Activated CD8-positive, alpha-beta memory T cell treated with anti-CD3 and anti-CD28 coated beads, Interleukin-2, amount 50 U/mL, for 4 hours (primary cell): ENCODE data around the gene SLC9A2.

Experiments
- DNase-seq: peaks from one replicate; pipeline ENCODE4 v3.0.0-alpha.2; 2020

SLC9A2 gene

DNA sequence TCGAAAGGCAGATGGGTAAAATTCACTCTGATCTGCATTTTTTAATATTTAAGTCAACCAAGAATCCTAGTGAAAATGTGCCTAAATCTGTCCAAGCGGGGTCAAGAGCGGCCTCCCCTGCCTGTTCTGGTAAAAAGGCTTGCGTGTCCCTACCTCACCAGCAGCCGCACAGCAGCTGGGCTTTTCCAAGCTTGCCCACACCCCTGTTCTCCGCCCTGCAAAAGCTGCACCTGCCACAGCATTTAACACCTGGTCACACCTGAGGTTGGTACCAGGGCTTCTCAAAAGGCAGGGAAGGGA lies 116.7 kb downstream of the SLC9A2 start:
- no peak for DNase-seq

DNA sequence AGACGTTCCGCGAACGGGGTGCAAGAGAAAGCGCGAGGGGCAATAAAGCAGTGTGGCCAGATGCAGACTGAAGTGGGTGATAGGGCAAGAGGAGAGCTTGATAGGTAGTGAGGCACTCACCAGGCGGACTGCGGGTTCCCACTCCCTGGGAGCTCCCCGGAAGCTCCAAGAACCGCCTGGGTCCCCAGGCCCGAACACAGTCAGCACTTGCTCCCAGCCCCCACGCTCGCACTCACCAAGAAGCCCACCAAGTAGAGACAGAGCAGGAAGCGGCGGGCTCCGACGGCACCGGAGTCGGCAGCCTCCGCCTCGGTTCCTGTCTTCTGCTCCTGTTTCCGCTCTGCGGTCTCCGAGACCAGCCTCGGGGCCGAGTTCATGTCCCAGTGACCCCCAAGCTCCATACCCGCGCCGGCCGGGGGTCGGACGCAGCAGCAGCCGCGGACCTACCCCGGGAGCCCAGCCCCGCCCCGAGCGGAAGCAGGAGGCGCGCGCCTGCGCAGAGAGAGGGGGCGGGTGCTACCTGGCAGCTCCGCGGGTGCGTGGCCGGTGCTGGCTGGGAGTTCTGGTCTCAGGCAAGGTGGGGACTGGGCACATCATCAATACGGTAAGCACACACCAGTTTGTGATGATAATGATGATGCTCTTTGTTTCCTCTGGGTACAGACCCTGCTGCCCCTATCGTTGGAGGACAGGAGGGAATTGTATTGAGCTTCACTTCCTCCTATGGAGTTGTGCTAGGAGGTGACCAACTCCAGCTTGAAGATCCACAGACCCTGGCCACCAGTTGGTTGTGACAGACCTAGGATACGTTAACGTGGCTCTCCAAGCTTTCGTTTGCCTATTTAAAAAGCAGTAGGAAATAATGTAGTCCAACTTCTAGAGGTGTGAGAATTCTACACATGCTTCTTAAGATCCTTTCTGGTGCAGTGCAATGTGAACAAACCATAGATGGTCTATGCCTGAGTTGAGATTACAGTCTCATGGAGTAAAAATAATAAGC lies 117.4 kb downstream of the SLC9A2 start:
- peak; percentile 88 for DNase-seq

DNA sequence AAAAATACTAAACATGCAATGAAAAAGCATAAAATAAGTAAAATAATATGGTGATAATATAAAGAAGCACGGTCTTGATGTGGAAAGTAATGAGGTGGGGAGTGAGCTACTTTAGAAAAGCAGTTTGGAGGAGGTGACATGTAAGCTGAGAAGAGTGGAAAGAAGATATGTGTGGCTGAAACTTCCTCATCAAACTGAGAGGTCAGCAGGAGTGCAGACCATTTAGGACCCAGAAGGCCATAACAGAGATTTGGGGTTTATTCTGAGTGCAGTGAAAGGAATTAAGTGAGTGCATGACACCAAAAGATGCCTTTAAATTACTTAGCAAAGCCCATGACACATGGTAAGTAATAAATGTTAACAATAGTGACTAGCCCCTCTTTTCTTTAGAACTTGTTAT lies 118.1 kb downstream of the SLC9A2 start:
- DNase-seq: no peak

DNA sequence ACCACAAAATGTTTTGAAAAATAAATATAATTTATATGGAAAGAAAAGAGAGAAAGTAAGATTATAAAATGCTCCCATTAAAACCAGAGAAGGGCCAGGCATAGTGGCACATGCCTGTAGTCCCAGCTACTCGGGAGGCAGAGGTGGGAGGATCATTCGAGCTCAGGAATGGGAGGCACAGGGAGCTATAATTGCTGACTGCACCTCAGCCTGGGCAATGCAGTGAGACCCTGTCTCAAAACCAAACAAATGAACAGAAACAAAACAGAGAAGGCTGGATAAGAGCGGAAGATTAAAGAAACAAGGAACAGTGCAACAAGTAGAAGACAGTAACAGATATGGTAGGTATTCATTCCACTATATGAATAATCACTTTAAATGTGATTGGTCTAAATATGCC lies 123.9 kb downstream of the SLC9A2 start:
- DNase-seq: no peak

DNA sequence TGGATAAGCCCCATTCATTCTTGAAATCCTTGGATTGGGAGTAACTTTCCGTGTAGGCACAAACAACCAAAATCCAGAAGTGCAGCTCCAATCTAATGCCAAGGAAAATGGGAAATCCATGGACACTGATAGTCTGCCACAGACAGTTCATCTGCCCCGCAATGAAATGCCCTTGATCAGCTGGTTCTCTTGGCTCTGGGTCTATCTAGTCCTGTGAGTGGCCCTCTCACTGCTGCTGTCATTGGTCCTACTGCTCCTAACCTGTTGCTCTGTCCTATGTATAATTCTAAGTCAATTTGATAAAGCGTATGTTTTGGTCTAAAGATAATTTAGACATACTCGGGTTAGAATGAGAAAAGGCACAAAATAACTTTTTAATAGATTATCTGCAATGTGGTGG lies 128.8 kb downstream of the SLC9A2 start:
- DNase-seq: no peak

DNA sequence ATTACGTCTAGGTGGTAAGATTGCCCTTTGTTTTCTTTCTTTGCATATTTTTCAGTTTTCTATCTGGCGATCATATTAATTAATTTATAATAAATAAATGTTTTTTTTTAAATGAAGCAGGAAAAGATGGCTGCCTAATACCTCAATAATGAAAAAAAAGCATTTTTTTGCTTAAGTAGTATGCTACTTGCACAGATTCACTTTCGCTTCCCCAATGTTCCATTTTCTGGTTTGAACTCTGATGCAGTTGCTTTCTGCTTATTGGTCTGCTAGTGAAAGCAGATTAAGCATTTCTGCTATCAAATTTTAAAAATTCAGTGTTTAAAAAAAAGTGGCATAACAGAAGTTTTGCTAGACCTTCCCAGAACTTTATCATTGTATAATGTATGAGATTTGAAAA lies 130.6 kb downstream of the SLC9A2 start:
- DNase-seq: no peak

DNA sequence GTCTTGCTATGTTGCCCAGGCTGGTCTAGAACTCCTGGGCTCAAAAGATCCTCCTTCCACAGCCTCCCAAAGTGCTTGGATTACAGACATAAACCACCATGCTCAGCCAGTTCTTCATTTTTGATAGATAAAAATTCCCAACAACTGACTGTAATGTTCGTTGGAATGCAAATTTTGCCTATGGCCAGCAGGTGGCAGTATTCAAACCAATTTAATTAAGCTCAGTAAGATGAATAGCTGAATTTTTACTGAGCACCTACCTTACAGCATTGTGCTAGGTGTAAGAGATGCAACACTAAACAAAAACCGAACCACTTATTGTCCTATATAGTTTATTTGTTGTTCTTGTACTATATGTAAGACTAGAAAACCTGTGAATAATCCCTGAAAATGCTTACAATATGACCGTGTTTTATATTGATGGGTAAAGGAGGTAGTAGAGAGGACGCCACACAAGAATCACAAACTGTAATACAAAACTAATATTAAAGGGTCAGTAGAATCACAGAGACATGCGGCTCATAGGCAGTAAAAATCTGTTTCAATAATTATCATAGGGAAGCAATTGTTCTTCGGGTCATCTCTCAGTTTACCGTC lies 134.3 kb downstream of the SLC9A2 start:
- peak; percentile 32 for DNase-seq

DNA sequence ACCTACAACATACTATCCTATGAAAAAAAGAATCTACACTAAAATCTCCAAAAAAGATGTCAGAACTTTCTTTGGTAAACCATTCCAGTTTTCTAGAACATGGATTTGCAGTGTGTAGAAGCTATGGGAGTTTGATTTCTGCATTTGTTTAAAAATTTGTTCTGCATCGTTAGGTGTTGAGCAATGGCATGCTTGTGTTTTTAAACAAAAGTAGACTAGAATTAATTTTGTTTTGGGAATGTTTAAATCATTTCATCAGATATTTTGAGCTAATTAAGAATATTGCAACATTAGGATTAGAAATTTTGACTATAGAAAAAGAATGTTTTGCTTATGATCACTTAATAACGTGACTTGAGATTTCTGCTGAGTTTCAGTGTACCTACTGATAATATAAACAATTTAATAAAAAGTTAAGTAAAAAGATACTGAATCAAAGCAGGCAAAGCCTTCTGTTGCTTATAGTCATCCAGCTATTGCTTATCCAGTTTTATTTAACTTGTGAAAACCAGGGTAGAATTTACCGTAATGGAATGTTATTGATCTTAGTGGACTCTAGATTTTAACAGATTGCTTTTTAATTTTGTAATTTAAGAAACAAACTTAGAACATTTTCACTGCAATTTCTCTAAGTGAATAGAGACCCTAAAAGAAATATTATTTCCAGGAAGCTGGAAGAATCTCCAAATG lies 135.2 kb downstream of the SLC9A2 start:
- DNase-seq: no peak

- no peak for DNase-seq
Measured at GRCh38 chr2:102755284-102755683, 135.9 kb downstream of the SLC9A2 start.

DNA sequence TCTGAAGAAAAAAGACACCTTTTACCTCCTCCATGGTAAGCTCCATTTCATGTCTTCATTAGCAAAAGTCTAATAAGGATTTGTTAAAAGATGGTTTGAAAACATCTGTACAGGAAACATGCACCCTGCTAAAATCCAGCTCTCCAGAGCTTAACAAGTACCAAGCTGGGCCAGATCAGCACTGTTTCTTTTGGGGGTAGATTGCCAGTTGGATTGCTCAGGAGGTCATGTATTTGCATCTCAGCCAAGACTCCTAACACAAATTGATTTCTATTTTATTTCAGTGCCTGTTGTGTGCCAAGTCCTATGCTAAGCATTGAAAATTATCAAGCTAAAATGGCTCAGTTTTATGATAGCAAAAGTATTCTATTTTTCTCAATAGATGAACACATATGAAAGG lies 139.1 kb downstream of the SLC9A2 start:
- no peak for DNase-seq
